ENCODE results near the gene CWC22. TPM values are rescaled to one million over a fixed set of nuclear protein-coding genes. Genes with fewer than 3 reads are reported as not detected.
"Not testable (repeated sequence)": the region's sequence is repeated elsewhere in the genome, so short reads cannot be mapped to it uniquely, and the experiment has no call there.

CWC22 gene
- total and polyA plus RNA-seq, 5 experiments from 2014 or later = 18.9 to 34.4 (median 31.3) TPM

DNA sequence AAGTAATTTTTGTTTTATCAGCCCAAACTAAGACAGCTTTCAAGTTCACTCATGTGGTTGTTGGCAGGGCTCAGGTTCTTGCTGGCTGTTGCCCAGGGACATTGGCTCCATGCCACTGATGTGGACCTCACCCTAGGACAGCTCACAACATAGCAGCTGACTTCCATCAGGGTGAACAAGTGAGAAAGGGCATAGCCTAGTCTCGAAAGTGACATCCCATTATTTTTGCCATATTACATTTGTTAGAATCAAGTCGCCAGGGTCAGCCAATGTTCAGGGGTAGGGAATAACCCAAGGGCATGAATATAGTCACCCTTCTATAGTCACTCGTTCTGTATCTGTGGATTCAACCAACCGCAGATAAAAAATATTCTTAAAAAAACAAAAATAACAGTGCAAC is 10.7 kb upstream of the CWC22 start:
- Mint-ChIP-seq H3K4me3 (no peak overlapping the region), H3K27me3 (peaks cover 6 to 33% (median 12%) of the 10 kb centered on the region in 5 donors), H3K36me3 (no peaks in the 10 kb centered on the region), H3K4me1 (no peaks in the 10 kb centered on the region), H3K27ac (no peak overlapping the region), H3K9me3 (no peaks in the 10 kb centered on the region)
- ATAC-seq = no peak
- POLR2A ChIA-PET = no interaction called here
- no peak for DNase-seq

DNA sequence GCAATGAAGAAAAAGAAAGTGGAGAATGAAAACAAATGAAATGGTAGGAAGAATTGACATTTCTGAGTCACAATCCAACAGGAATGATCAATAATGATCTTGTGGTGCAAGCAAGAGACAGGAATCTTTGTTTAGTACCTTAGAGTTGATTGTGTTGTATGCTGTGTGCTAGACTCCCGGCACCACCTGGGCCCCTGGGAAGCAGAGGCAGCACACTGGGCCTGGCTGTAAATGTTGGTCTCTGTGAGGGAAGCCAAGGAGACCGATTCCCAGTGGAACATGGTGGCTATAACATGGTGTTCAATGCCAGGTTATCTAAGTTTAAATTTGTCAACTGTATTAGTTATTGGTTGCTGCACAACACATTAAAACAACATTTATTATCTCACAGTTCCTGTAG is 9.8 kb upstream of the CWC22 start:
- Mint-ChIP-seq H3K27ac (no peak overlapping the region), H3K4me1 (no peaks in the 10 kb centered on the region), H3K4me3 (no peak overlapping the region), H3K36me3 (no peaks in the 10 kb centered on the region), H3K9me3 (no peaks in the 10 kb centered on the region), H3K27me3 (peaks cover 4 to 25% (median 11%) of the 10 kb centered on the region in 5 donors)
- ATAC-seq = no peak
- POLR2A ChIA-PET = no interaction called here
- no peak for DNase-seq

- H3K27me3 Mint-ChIP-seq = peaks cover 4 to 25% (median 11%) of the 10 kb centered on the region in 5 donors
- DNase-seq (no peak), ATAC-seq (no peak)
- no peaks in the 10 kb centered on the region for H3K9me3 Mint-ChIP-seq
- no peaks in the 10 kb centered on the region for H3K36me3 Mint-ChIP-seq
- no peak overlapping the region for H3K27ac Mint-ChIP-seq
- no peak overlapping the region for H3K4me3 Mint-ChIP-seq
- POLR2A ChIA-PET = interaction anchor here (0.7 kb wide), 1 partner anchor 9 kb away, joined by 3 read pairs; the partner anchor contains the start of gene CWC22
- no peaks in the 10 kb centered on the region for H3K4me1 Mint-ChIP-seq
These were observed 9.0 kb upstream of the CWC22 start for GRCh38 chr2:180015951-180016709.

DNA sequence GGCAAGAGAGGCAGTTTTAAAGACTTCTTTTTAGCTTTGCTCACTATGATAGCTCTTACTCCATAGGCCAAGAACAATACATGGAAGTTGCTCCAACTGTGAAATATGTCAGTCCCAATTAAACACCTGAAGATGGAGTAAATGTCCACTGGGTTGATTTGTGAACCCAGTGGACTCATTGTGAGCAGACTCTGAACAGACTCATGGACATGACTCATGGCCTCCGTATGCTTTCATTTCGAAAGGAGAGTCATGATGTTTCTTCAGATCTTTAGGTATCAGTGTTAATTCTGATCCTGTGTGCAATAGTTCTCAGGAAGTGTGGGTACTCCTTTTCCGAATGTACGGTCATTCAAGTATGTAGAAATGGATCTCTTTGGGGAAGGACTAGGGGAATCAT is 5.4 kb upstream of the CWC22 start:
- ATAC-seq (no peak), DNase-seq (no peak)
- H3K27ac Mint-ChIP-seq = no peak overlapping the region
- H3K4me1 Mint-ChIP-seq = peaks cover 0 to 2% (median 1%) of the 10 kb centered on the region in 4 donors
- no peaks in the 10 kb centered on the region for H3K36me3 Mint-ChIP-seq
- peaks cover 4 to 12% (median 8%) of the 10 kb centered on the region in 5 donors for H3K27me3 Mint-ChIP-seq
- no peaks in the 10 kb centered on the region for H3K9me3 Mint-ChIP-seq
- H3K4me3 Mint-ChIP-seq = no peak overlapping the region
- POLR2A ChIA-PET = no interaction called here

DNA sequence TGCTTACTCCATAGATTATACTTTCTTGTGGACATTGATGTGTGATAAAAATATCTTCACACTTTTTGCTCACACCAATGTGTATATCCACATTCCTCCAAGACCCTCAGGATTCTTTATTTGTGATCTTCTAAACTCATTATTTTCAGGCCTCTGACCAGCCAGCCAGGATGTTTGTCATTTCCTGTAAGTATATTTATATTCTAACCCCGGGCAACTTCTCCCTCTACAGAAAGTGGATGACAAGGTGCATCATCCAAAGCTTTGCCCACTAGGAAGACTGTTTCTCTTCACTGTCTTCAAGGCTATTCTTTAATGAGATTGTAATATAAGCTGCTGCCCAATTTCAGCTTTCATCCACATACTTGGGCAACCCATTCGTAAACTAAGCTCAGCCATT is 3.6 kb upstream of the CWC22 start:
- no peak for ATAC-seq
- POLR2A ChIA-PET = no interaction called here
- H3K4me3 Mint-ChIP-seq = no peak overlapping the region
- no peak for DNase-seq
- peaks cover 5 to 19% (median 14%) of the 10 kb centered on the region in 4 donors for H3K4me1 Mint-ChIP-seq
- peak overlapping the region in 1 of 10 donors; percentile 60 for H3K27ac Mint-ChIP-seq
- no peaks in the 10 kb centered on the region for H3K9me3 Mint-ChIP-seq
- peaks cover 0 to 4% (median 2%) of the 10 kb centered on the region in 5 donors for H3K27me3 Mint-ChIP-seq
- no peaks in the 10 kb centered on the region for H3K36me3 Mint-ChIP-seq

GRCh38 chr2:180006231-180006630 is 866 bp downstream of the CWC22 start:
- H3K4me1 Mint-ChIP-seq = peaks cover 24 to 55% (median 55%) of the 10 kb centered on the region in 4 donors
- peak overlapping the region; percentile 98 to 100 (median 100) for H3K27ac Mint-ChIP-seq
- H3K9me3 Mint-ChIP-seq = no peaks in the 10 kb centered on the region
- no peaks in the 10 kb centered on the region for H3K27me3 Mint-ChIP-seq
- H3K36me3 Mint-ChIP-seq = peaks cover 0 to 9% (median 2%) of the 10 kb centered on the region in 3 donors
- DNase-seq (peak in 1 of 10 donors; percentile 5), ATAC-seq (no peak)
- peak overlapping the region; percentile 90 to 100 (median 96) for H3K4me3 Mint-ChIP-seq
- POLR2A ChIA-PET = interaction anchor here (0.6 to 1.3 kb wide), 2 partner anchors 974 to 1603 kb away, joined by 3 to 5 read pairs; partner anchors contain the start of gene UBE2E3

DNA sequence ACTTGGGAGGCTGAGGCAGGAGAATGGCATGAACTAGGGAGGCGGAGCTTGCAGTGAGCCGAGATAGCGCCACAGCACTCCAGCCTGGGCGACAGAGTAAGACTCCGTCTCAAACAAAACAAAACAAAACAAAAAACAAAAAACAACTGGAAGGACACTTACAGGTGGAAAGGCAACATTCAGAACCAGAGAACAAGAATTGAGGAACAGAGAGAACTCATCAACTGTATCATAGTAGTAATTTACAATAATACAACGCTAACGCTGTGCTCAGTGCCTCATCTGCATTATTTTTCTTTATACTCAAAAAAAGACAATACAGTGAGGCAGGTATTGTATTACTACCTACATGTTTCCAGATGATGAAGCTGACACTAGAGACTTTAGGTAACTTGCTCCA is 1.6 kb downstream of the CWC22 start:
- DNase-seq, H3K9me3 Mint-ChIP-seq, ATAC-seq, H3K27me3 Mint-ChIP-seq: not testable (repeated sequence)
- POLR2A ChIA-PET = interaction anchor here (0.6 kb wide), 1 partner anchor 1604 kb away, joined by 3 read pairs; no protein-coding TSS in a partner anchor
- Mint-ChIP-seq H3K4me3 (peak overlapping the region; percentile 58 to 100 (median 96)), H3K27ac (peak overlapping the region in 9 of 10 donors; percentile 3 to 100 (median 98)), H3K36me3 (peaks cover 0 to 10% (median 3%) of the 10 kb centered on the region in 3 donors), H3K4me1 (peaks cover 25 to 60% (median 59%) of the 10 kb centered on the region in 4 donors)

DNA sequence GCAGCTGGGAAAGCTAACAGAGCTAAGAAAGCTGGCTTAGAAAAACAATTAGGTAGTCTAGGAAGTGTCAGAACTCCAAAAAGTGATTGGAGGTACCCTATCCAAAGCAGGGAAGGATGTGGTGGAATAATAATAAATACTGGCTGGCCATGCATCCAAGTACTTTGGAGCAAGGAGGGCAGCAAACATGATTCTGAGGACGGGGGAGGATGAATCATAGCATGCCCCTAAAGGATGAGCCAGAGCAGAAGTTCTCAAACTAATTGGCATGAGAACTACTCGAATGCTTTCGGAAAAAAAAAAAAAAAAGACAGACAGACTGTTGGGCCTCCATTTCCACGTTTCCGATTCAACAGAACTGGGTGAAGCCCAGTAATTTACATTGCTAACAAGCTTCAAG is 2.4 kb downstream of the CWC22 start:
- Mint-ChIP-seq H3K27ac (peak overlapping the region in 6 of 10 donors; percentile 24 to 100 (median 48)), H3K4me3 (peak overlapping the region in 6 of 10 donors; percentile 14 to 99 (median 67)), H3K4me1 (peaks cover 25 to 65% (median 62%) of the 10 kb centered on the region in 4 donors), H3K27me3 (no peaks in the 10 kb centered on the region), H3K9me3 (no peaks in the 10 kb centered on the region), H3K36me3 (peaks cover 0 to 15% (median 5%) of the 10 kb centered on the region in 3 donors)
- ATAC-seq = no peak
- POLR2A ChIA-PET = no interaction called here
- DNase-seq = no peak

GRCh38 chr2:180003559-180003958 is 3.5 kb downstream of the CWC22 start:
- H3K27me3 Mint-ChIP-seq = no peaks in the 10 kb centered on the region
- peak overlapping the region in 1 of 10 donors; percentile 34 for H3K4me3 Mint-ChIP-seq
- H3K36me3 Mint-ChIP-seq = peaks cover 0 to 21% (median 5%) of the 10 kb centered on the region in 3 donors
- H3K9me3 Mint-ChIP-seq = no peaks in the 10 kb centered on the region
- no peak for DNase-seq
- H3K27ac Mint-ChIP-seq = no peak overlapping the region
- no peak for ATAC-seq
- H3K4me1 Mint-ChIP-seq = peaks cover 27 to 68% (median 66%) of the 10 kb centered on the region in 4 donors
- POLR2A ChIA-PET = no interaction called here

DNA sequence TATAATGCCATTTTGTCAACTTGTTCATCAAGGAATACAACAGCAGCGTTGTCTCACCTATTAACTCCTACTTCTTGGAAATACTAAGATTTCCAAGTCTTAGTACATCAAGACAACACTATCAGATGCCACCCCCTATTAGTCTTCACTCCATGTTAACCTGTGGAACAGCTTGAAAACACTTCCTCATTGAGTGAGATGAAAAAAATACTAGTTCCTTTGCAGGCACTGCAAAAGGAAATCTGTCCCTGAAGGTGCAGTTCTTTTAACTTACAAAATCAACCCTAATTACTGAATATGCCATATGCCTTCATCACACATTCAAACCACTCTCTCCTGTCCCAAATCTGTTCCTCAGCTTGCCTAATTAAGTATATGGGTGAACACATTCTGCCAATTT is 4.0 kb downstream of the CWC22 start:
- H3K27ac Mint-ChIP-seq = no peak overlapping the region
- no peaks in the 10 kb centered on the region for H3K27me3 Mint-ChIP-seq
- no peak for ATAC-seq
- peaks cover 0 to 24% (median 5%) of the 10 kb centered on the region in 3 donors for H3K36me3 Mint-ChIP-seq
- no peaks in the 10 kb centered on the region for H3K9me3 Mint-ChIP-seq
- POLR2A ChIA-PET = no interaction called here
- H3K4me1 Mint-ChIP-seq = peaks cover 30 to 73% (median 70%) of the 10 kb centered on the region in 4 donors
- no peak overlapping the region for H3K4me3 Mint-ChIP-seq
- DNase-seq = no peak

DNA sequence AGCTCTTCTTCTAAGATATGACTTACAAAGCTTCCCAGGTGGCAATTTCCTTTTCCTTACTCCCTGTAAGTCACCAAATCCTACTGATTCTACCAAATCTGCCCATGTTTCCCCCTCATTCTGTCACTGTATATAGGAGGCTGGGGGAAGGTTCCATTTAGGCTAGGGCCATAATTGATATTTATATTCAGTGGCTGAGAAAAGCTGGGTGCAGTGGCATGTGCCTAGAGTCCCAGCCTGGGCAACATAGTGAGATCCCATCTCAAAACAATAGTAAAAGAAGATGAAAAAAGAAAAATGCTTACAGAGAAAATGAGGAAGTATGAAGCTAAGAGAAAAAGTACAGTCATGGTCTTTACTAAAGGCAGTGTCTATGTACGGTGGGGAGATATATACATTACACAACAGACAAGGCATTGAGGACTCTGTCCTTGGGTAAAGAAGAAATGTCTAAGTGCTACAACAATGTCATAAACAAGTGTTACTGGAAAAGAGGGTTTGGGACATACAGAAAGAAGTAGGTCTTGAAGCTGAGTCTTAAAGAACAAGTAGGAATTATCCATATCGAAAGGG is 4.8 kb downstream of the CWC22 start:
- peaks cover 0 to 24% (median 5%) of the 10 kb centered on the region in 3 donors for H3K36me3 Mint-ChIP-seq
- POLR2A ChIA-PET = no interaction called here
- peak overlapping the region in 1 of 10 donors; percentile 37 for H3K27ac Mint-ChIP-seq
- H3K4me1 Mint-ChIP-seq = peaks cover 33 to 76% (median 72%) of the 10 kb centered on the region in 4 donors
- no peak overlapping the region for H3K4me3 Mint-ChIP-seq
- no peaks in the 10 kb centered on the region for H3K9me3 Mint-ChIP-seq
- ATAC-seq (no peak), DNase-seq (no peak)
- no peaks in the 10 kb centered on the region for H3K27me3 Mint-ChIP-seq

GRCh38 chr2:180001726-180002125 is 5.4 kb downstream of the CWC22 start:
- ATAC-seq = no peak
- Mint-ChIP-seq H3K4me1 (peaks cover 34 to 77% (median 68%) of the 10 kb centered on the region in 4 donors), H3K36me3 (peaks cover 0 to 25% (median 5%) of the 10 kb centered on the region in 3 donors), H3K9me3 (no peaks in the 10 kb centered on the region), H3K4me3 (peak overlapping the region in 2 of 10 donors; percentile 11 to 20), H3K27me3 (no peaks in the 10 kb centered on the region), H3K27ac (peak overlapping the region in 3 of 10 donors; percentile 13 to 70 (median 69))
- no peak for DNase-seq
- POLR2A ChIA-PET = interaction anchor here (0.6 kb wide), 1 partner anchor 1925 kb away, joined by 3 read pairs; no protein-coding TSS in a partner anchor

GRCh38 chr2:180000434-180000833 is 6.7 kb downstream of the CWC22 start:
- peaks cover 0 to 34% (median 5%) of the 10 kb centered on the region in 3 donors for H3K36me3 Mint-ChIP-seq
- peak overlapping the region in 1 of 10 donors; percentile 3 for H3K4me3 Mint-ChIP-seq
- H3K27ac Mint-ChIP-seq = peak overlapping the region in 1 of 10 donors; percentile 51
- DNase-seq (no peak), ATAC-seq (no peak)
- no peaks in the 10 kb centered on the region for H3K27me3 Mint-ChIP-seq
- H3K9me3 Mint-ChIP-seq = no peaks in the 10 kb centered on the region
- POLR2A ChIA-PET = interaction anchor here (0.7 kb wide), 1 partner anchor 52 kb away, joined by 3 read pairs; no protein-coding TSS in a partner anchor
- H3K4me1 Mint-ChIP-seq = peaks cover 34 to 78% (median 68%) of the 10 kb centered on the region in 4 donors

All from naive thymus-derived CD8-positive, alpha-beta T cell (primary cell).